Measurements from ENCODE around the gene FGF21.

- TF ChIP-seq CTCF (IDR thresholded peaks at IDR 0.05) (no peak), RFX5 (IDR thresholded peaks at IDR 0.05) (no peak), REST (IDR thresholded peaks at IDR 0.05) (no peak), POLR2A (IDR thresholded peaks at IDR 0.05; ENCODE audit: low read length) (no peak), HDAC2 (IDR thresholded peaks at IDR 0.05) (no peak), PHF8 (IDR thresholded peaks at IDR 0.05; ENCODE audit: borderline replicate concordance, low read depth) (no peak), MAZ (IDR thresholded peaks at IDR 0.05; ENCODE audit: borderline replicate concordance, low read depth, low read length) (no peak), RNF2 (IDR thresholded peaks at IDR 0.05; ENCODE audit: borderline replicate concordance, low read depth) (no peak), GATA3 (IDR thresholded peaks at IDR 0.05; ENCODE audit: borderline replicate concordance) (no peak)
Measured at GRCh38 chr19:48794291-48794690, 39.0 kb downstream of the FGF21 start.

Data from A549 (cell line).